ENCODE results near the gene REEP1.

The REEP1 gene

DNA sequence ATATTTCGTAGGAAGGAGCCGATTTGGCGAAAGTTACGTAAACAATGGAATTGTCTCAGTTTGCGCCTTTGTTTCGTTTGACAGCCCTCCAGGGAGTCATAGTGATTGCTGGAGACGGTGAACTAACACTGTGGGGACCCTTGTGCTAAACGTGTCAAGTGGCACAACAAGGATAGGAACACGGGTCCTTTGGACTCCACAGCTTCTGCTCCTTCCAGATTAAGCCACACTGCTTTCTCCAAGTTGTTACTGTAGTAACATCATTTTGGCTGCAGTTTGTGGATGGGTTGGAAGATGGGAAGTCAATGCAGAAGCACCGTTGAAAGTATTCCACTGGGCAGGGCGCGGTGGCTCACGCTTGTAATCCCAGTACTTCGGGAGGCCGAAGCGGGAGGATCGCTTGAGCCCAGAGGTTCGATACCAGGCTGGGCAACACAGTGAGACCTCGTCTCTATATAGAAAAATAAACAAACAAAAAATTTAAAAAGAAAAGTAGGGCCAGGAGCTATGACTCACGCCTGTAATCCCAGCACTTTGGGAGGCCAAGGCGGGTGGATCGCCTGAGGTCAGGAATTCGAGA lies 141.5 kb downstream of the REEP1 start:
- Histone ChIP-seq H2BK120ac (ENCODE audit: low read depth, low read length) (no peak overlapping the region), H3K23ac (ENCODE audit: low read depth, low read length, poor library complexity) (peak overlapping the region; percentile 37), H3K9me3 (replicated peaks in 1 of 2; ENCODE audit: control insufficient read depth in 2 of 2, insufficient read depth in 1 of 2, low read depth in 1 of 2, low read length in 2 of 2) (no peaks in the 10 kb centered on the region), H3K27me3 (ENCODE audit: control insufficient read depth in 3 of 3, insufficient read depth in 3 of 3, low read depth in 1 of 3, low read length in 3 of 3) (no peaks in the 10 kb centered on the region), H3K9ac (ENCODE audit: low read depth, low read length, poor library complexity) (peak overlapping the region; percentile 79), H3K4ac (ENCODE audit: low read length) (no peak overlapping the region), H3K14ac (ENCODE audit: low read length) (no peak overlapping the region), H3K18ac (ENCODE audit: low read length) (no peak overlapping the region), H3K79me1 (ENCODE audit: low read depth, low read length) (no peaks in the 10 kb centered on the region), H2BK5ac (ENCODE audit: low read length) (no peak overlapping the region), H4K91ac (ENCODE audit: low read depth, low read length, poor library complexity) (no peak overlapping the region), H3K36me3 (replicated peaks in 1 of 2; ENCODE audit: control insufficient read depth in 2 of 2, insufficient read depth in 2 of 2, low read length in 2 of 2) (peaks cover 0 to 23% of the 10 kb centered on the region in 2 donors), H2BK12ac (ENCODE audit: low read length) (no peak overlapping the region), H2BK15ac (ENCODE audit: low read length) (no peak overlapping the region), H2AK5ac (ENCODE audit: low read depth, low read length) (peak overlapping the region; percentile 24), H3K27ac (replicated peaks; ENCODE audit: low read length) (peak overlapping the region; percentile 83), H3K4me1 (ENCODE audit: control insufficient read depth in 2 of 2, insufficient read depth in 1 of 2, low read depth in 1 of 2, low read length in 2 of 2) (peaks cover 5 to 7% of the 10 kb centered on the region in 2 donors), H4K8ac (ENCODE audit: low read depth, low read length) (no peak overlapping the region), H3K4me2 (ENCODE audit: insufficient read depth, low read length, poor library complexity, severe bottlenecking) (peak overlapping the region; percentile 46), H3K4me3 (ENCODE audit: low read length in 2 of 2) (peak overlapping the region; percentile 94 to 97), H2AFZ (ENCODE audit: low read length) (peak overlapping the region; percentile 90)
- DNase-seq (ENCODE audit: low spot score) = no peak
- no CpG with 5 or more reads among the region's 23 CpGs for WGBS, 2 donors (ENCODE audit: extremely low coverage in 2 of 2, insufficient read length in 2 of 2, insufficient replicate concordance in 1 of 2)

DNA sequence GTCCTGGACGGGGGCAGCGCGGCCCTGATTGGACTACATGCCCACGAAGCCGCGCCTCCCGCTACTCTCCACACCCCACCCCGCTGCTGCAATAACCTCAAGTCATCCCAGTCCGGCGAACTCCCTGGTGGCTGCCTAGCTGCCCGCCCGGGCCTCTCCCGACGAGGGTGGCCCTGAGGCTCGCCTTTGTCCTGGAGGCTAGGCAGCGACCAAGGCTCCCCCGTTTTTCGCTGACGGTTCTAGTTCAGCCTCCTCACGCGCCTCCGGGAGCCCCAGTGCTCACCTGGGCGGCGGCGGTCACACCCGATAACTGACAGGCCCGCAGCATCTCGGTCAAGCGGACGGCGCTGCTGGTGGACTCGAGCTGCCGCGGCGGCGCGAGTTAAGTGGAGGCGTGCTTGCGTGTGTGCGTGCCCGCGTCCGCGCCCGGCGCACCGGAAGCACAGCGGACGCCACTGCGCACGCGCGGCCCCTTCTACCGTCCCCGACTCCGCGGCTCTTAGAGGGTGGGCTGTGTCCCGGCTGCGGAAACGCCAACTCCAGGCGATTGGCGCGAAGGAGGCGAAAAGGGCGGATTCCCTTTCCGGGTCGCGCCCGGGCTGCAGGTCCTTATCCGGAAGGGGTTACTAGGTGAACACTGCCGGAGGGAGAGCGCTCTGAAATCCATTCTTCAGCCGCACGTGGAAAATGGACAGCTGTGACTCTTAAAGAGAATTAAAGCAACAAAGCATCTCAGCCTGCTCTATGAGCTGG lies 142.2 kb downstream of the REEP1 start, which contains the start of gene IMMT:
TSS of gene IMMT (minus strand) at position 408 of the 753 bp plus-strand sequence. CDS start at position 328, 80 bp downstream.
- Histone ChIP-seq H2BK5ac (ENCODE audit: low read length) (no peak within 1 kb of the TSS), H4K8ac (ENCODE audit: low read depth, low read length) (no peak within 1 kb of the TSS), H2BK120ac (ENCODE audit: low read depth, low read length) (no peak within 1 kb of the TSS), H3K4me3 (ENCODE audit: low read length in 2 of 2) (peak within 1 kb of the TSS; percentile 94 to 97), H3K9me3 (replicated peaks in 1 of 2; ENCODE audit: control insufficient read depth in 2 of 2, insufficient read depth in 1 of 2, low read depth in 1 of 2, low read length in 2 of 2) (no peaks in the 10 kb centered on the region), H3K79me1 (ENCODE audit: low read depth, low read length) (no peaks in the 10 kb centered on the region), H3K14ac (ENCODE audit: low read length) (peak within 1 kb of the TSS; percentile 91), H3K27me3 (ENCODE audit: control insufficient read depth in 3 of 3, insufficient read depth in 3 of 3, low read depth in 1 of 3, low read length in 3 of 3) (no peaks in the 10 kb centered on the region), H3K18ac (ENCODE audit: low read length) (peak within 1 kb of the TSS; percentile 99), H2BK12ac (ENCODE audit: low read length) (no peak within 1 kb of the TSS), H2AK5ac (ENCODE audit: low read depth, low read length) (peak within 1 kb of the TSS; percentile 24), H2BK15ac (ENCODE audit: low read length) (no peak within 1 kb of the TSS), H2AFZ (ENCODE audit: low read length) (peak within 1 kb of the TSS; percentile 90), H4K91ac (ENCODE audit: low read depth, low read length, poor library complexity) (peak within 1 kb of the TSS; percentile 46), H3K36me3 (replicated peaks in 1 of 2; ENCODE audit: control insufficient read depth in 2 of 2, insufficient read depth in 2 of 2, low read length in 2 of 2) (peaks cover 0 to 30% of the 10 kb centered on the region in 2 donors), H3K4me2 (ENCODE audit: insufficient read depth, low read length, poor library complexity, severe bottlenecking) (peak within 1 kb of the TSS; percentile 67), H3K23ac (ENCODE audit: low read depth, low read length, poor library complexity) (peak within 1 kb of the TSS; percentile 89), H3K27ac (replicated peaks; ENCODE audit: low read length) (peak within 1 kb of the TSS; percentile 97), H3K4ac (ENCODE audit: low read length) (no peak within 1 kb of the TSS), H3K9ac (ENCODE audit: low read depth, low read length, poor library complexity) (peak within 1 kb of the TSS; percentile 96), H3K4me1 (ENCODE audit: control insufficient read depth in 2 of 2, insufficient read depth in 1 of 2, low read depth in 1 of 2, low read length in 2 of 2) (peaks cover 5 to 7% of the 10 kb centered on the region in 2 donors)
- WGBS, 2 donors (ENCODE audit: extremely low coverage in 2 of 2, insufficient read length in 2 of 2, insufficient replicate concordance in 1 of 2) = no CpG with 5 or more reads among the region's 74 CpGs
- peak; percentile 93 for DNase-seq (ENCODE audit: low spot score)

- no CpG with 5 or more reads among the region's 17 CpGs for WGBS, 2 donors (ENCODE audit: extremely low coverage in 2 of 2, insufficient read length in 2 of 2, insufficient replicate concordance in 1 of 2)
- H2AFZ ChIP-seq (ENCODE audit: low read length) = peak overlapping the region; percentile 90
- H2BK120ac ChIP-seq (ENCODE audit: low read depth, low read length) = no peak overlapping the region
- H2BK5ac ChIP-seq (ENCODE audit: low read length) = no peak overlapping the region
- peak overlapping the region; percentile 67 for H3K4me2 ChIP-seq (ENCODE audit: insufficient read depth, low read length, poor library complexity, severe bottlenecking)
- peaks cover 5 to 7% of the 10 kb centered on the region in 2 donors for H3K4me1 ChIP-seq (ENCODE audit: control insufficient read depth in 2 of 2, insufficient read depth in 1 of 2, low read depth in 1 of 2, low read length in 2 of 2)
- H3K36me3 ChIP-seq (replicated peaks in 1 of 2; ENCODE audit: control insufficient read depth in 2 of 2, insufficient read depth in 2 of 2, low read length in 2 of 2) = peaks cover 0 to 35% of the 10 kb centered on the region in 2 donors
- no peak overlapping the region for H4K91ac ChIP-seq (ENCODE audit: low read depth, low read length, poor library complexity)
- H3K4me3 ChIP-seq (ENCODE audit: low read length in 2 of 2) = peak overlapping the region; percentile 65 to 97
- H3K79me1 ChIP-seq (ENCODE audit: low read depth, low read length) = no peaks in the 10 kb centered on the region
- H3K4ac ChIP-seq (ENCODE audit: low read length) = no peak overlapping the region
- no peaks in the 10 kb centered on the region for H3K27me3 ChIP-seq (ENCODE audit: control insufficient read depth in 3 of 3, insufficient read depth in 3 of 3, low read depth in 1 of 3, low read length in 3 of 3)
- no peak overlapping the region for H3K18ac ChIP-seq (ENCODE audit: low read length)
- no peak overlapping the region for H4K8ac ChIP-seq (ENCODE audit: low read depth, low read length)
- H2BK15ac ChIP-seq (ENCODE audit: low read length) = no peak overlapping the region
- no peak overlapping the region for H3K14ac ChIP-seq (ENCODE audit: low read length)
- peak overlapping the region; percentile 89 for H3K23ac ChIP-seq (ENCODE audit: low read depth, low read length, poor library complexity)
- H3K27ac ChIP-seq (replicated peaks; ENCODE audit: low read length) = no peak overlapping the region
- DNase-seq (ENCODE audit: low spot score) = no peak
- no peak overlapping the region for H3K9ac ChIP-seq (ENCODE audit: low read depth, low read length, poor library complexity)
- H2AK5ac ChIP-seq (ENCODE audit: low read depth, low read length) = no peak overlapping the region
- no peak overlapping the region for H2BK12ac ChIP-seq (ENCODE audit: low read length)
- no peaks in the 10 kb centered on the region for H3K9me3 ChIP-seq (replicated peaks in 1 of 2; ENCODE audit: control insufficient read depth in 2 of 2, insufficient read depth in 1 of 2, low read depth in 1 of 2, low read length in 2 of 2)
These were observed 142.7 kb downstream of the REEP1 start for GRCh38 chr2:86194751-86195054.

DNA sequence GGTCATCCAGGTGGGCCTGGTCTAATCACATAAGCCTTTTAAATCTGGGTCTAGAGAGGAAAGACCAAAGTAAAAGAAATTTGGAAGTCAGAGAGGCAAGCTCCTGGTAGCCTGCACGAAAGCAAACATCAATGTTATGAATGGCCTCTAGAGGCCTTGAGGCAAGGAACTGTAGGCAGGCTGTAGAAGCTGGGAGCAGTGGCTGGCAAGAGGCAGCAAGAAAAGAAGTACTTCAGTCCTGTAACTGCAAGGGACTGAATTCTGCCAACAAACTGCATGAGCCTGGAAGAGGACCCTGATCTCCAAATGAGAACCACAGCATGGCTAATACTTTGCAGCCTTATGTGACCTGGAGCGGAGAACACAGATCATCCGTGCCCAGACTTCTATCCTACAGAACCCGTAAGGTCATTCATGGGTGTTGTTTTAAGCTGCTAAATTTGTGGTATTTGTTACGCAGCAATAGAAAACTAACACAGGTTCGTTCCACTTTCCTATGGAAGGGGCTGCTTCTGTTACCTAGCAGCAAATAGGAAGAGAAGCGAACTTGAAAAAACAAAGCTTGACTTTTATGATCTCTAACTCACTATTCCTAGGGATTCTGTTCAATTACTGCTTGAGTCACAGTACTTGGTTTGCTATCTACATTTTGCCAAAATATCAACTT lies 143.4 kb downstream of the REEP1 start:
- H2AFZ ChIP-seq (ENCODE audit: low read length) = peak overlapping the region; percentile 9
- no peak overlapping the region for H3K9ac ChIP-seq (ENCODE audit: low read depth, low read length, poor library complexity)
- H3K18ac ChIP-seq (ENCODE audit: low read length) = no peak overlapping the region
- H3K4me2 ChIP-seq (ENCODE audit: insufficient read depth, low read length, poor library complexity, severe bottlenecking) = no peak overlapping the region
- H2BK5ac ChIP-seq (ENCODE audit: low read length) = no peak overlapping the region
- H3K23ac ChIP-seq (ENCODE audit: low read depth, low read length, poor library complexity) = no peak overlapping the region
- no peak overlapping the region for H4K8ac ChIP-seq (ENCODE audit: low read depth, low read length)
- H3K4ac ChIP-seq (ENCODE audit: low read length) = no peak overlapping the region
- H3K4me1 ChIP-seq (ENCODE audit: control insufficient read depth in 2 of 2, insufficient read depth in 1 of 2, low read depth in 1 of 2, low read length in 2 of 2) = peaks cover 5 to 7% of the 10 kb centered on the region in 2 donors
- no peaks in the 10 kb centered on the region for H3K27me3 ChIP-seq (ENCODE audit: control insufficient read depth in 3 of 3, insufficient read depth in 3 of 3, low read depth in 1 of 3, low read length in 3 of 3)
- no peak overlapping the region for H3K14ac ChIP-seq (ENCODE audit: low read length)
- H2BK15ac ChIP-seq (ENCODE audit: low read length) = no peak overlapping the region
- no peaks in the 10 kb centered on the region for H3K9me3 ChIP-seq (replicated peaks in 1 of 2; ENCODE audit: control insufficient read depth in 2 of 2, insufficient read depth in 1 of 2, low read depth in 1 of 2, low read length in 2 of 2)
- H2BK12ac ChIP-seq (ENCODE audit: low read length) = no peak overlapping the region
- no peak overlapping the region for H4K91ac ChIP-seq (ENCODE audit: low read depth, low read length, poor library complexity)
- no CpG with 5 or more reads among the region's 7 CpGs for WGBS, 2 donors (ENCODE audit: extremely low coverage in 2 of 2, insufficient read length in 2 of 2, insufficient replicate concordance in 1 of 2)
- no peak overlapping the region for H2AK5ac ChIP-seq (ENCODE audit: low read depth, low read length)
- H3K79me1 ChIP-seq (ENCODE audit: low read depth, low read length) = no peaks in the 10 kb centered on the region
- H2BK120ac ChIP-seq (ENCODE audit: low read depth, low read length) = no peak overlapping the region
- H3K36me3 ChIP-seq (replicated peaks in 1 of 2; ENCODE audit: control insufficient read depth in 2 of 2, insufficient read depth in 2 of 2, low read length in 2 of 2) = peaks cover 0 to 39% of the 10 kb centered on the region in 2 donors
- peak overlapping the region in 1 of 2 donors; percentile 97 for H3K4me3 ChIP-seq (ENCODE audit: low read length in 2 of 2)
- no peak for DNase-seq (ENCODE audit: low spot score)
- no peak overlapping the region for H3K27ac ChIP-seq (replicated peaks; ENCODE audit: low read length)
